H1 (cell line): ENCODE measurements around the gene ADIPOR2. TPM values are rescaled to one million over a fixed set of nuclear protein-coding genes. Genes with fewer than 3 reads are reported as not detected.
A peak's percentile ranks its signal among the peaks of the same experiment; 100 is the strongest.

Experiments used
- CTCF ChIA-PET: fragments of 300-600 bp; sonication (Branson Sonifier 250); formaldehyde crosslinking; loops from one replicate; lab custom pipeline; 2021; ENCODE audit not compliant: partially characterized antibody; lab: Charles Lee
- POLR2A ChIA-PET: fragments of 300-600 bp; sonication (Branson Sonifier 250); formaldehyde crosslinking; loops from one replicate; lab custom pipeline; 2021; ENCODE audit warnings: inconsistent platforms; ENCODE audit not compliant: partially characterized antibody; lab: Charles Lee
- DNase-seq, 2 experiments: peaks; one replicate each; pipeline versions ENCODE4 v3.0.0 to v3.0.0-alpha.2; 2010 to 2022; ENCODE audit warnings: low spot score in 2 of 2, low read depth in 1 of 2, mixed read lengths in 1 of 2
- FAIRE-seq: peaks from 2 replicates; lab custom pipeline; 2011; peaks lifted over from hg19 to GRCh38; lab: Jason Lieb, UNC
- H2AFZ ChIP-seq: 2 replicates; pipeline ENCODE4 v1.8.1; 2012; ENCODE audit warnings: low read length, inconsistent platforms
- H2AK5ac ChIP-seq: 2 replicates; pipeline ENCODE4 v1.6.1; 2013; ENCODE audit warnings: low read depth, low read length
- H2BK120ac ChIP-seq: replicated peaks from 2 replicates; pipeline ENCODE3; 2013; ENCODE audit warnings: low read depth, low read length, inconsistent platforms
- H2BK12ac ChIP-seq: 2 replicates; pipeline ENCODE4 v1.6.1; 2013; ENCODE audit warnings: low read depth, low read length
- H2BK15ac ChIP-seq: 2 replicates; pipeline ENCODE4 v1.6.1; 2013; ENCODE audit warnings: low read length
- H2BK20ac ChIP-seq: 2 replicates; pipeline ENCODE4 v1.6.1; 2013; ENCODE audit warnings: low read length
- H2BK5ac ChIP-seq: 2 replicates; pipeline ENCODE4 v1.6.1; 2013; ENCODE audit warnings: low read depth, low read length
- H3K14ac ChIP-seq: 2 replicates; pipeline ENCODE4 v1.6.1; 2013; ENCODE audit warnings: inconsistent platforms; ENCODE audit not compliant: insufficient read length
- H3K18ac ChIP-seq: 2 replicates; pipeline ENCODE4 v1.6.1; 2013; ENCODE audit warnings: low read length; ENCODE audit errors: extremely low read depth
- H3K23ac ChIP-seq: 2 replicates; pipeline ENCODE4 v1.6.1; 2013; ENCODE audit warnings: inconsistent platforms; ENCODE audit not compliant: insufficient read length
- H3K23me2 ChIP-seq: 2 replicates; pipeline ENCODE4 v1.6.1; 2013; ENCODE audit warnings: low read depth, low read length
- H3K27ac ChIP-seq: 2 replicates; pipeline ENCODE4 v1.6.1; 2011; ENCODE audit warnings: low read depth, low read length, inconsistent platforms
- H3K27me3 ChIP-seq, 4 experiments: replicated peaks in 1 of 4; 1 replicate in 1 of 4; 2 replicates in 3 of 4; pipeline versions ENCODE4 v1.6.1 to v1.8.1; 2011 to 2013; ENCODE audit warnings: low read length in 3 of 4, mild to moderate bottlenecking in 3 of 4, inconsistent platforms in 2 of 4, mixed read lengths in 2 of 4, moderate library complexity in 1 of 4; ENCODE audit not compliant: control insufficient read depth in 3 of 4, insufficient read depth in 3 of 4; ENCODE audit errors: extremely low read depth in 1 of 4
- H3K36me3 ChIP-seq, 4 experiments: 2 replicates each; pipeline versions ENCODE4 v1.6.1 to v1.8.1; 2011 to 2013; ENCODE audit warnings: mild to moderate bottlenecking in 4 of 4, low read length in 3 of 4, moderate library complexity in 2 of 4, control low read depth in 1 of 4, inconsistent platforms in 1 of 4; ENCODE audit not compliant: insufficient read depth in 4 of 4, control insufficient read depth in 2 of 4
- H3K4ac ChIP-seq: replicated peaks from 2 replicates; pipeline ENCODE3; 2013; ENCODE audit warnings: low read length, low read depth, mixed read lengths, inconsistent platforms; ENCODE audit not compliant: insufficient read length
- H3K4me1 ChIP-seq, 4 experiments: replicated peaks in 1 of 4; 1 replicate in 1 of 4; 2 replicates in 3 of 4; pipeline versions ENCODE4 v1.6.1 to v1.8.1; 2011 to 2013; ENCODE audit warnings: low read length in 3 of 4, inconsistent platforms in 2 of 4, mixed read lengths in 1 of 4; ENCODE audit not compliant: insufficient read depth in 4 of 4, control insufficient read depth in 3 of 4
- H3K4me2 ChIP-seq, 2 experiments: 2 replicates each; pipeline versions ENCODE4 v1.6.1 to v1.8.1; 2011 to 2013; ENCODE audit warnings: low read depth in 2 of 2, low read length in 2 of 2, control low read depth in 1 of 2, inconsistent platforms in 1 of 2, mild to moderate bottlenecking in 1 of 2; ENCODE audit not compliant: insufficient read depth in 1 of 2
- H3K4me3 ChIP-seq, 4 experiments: fragments of 200-600, 300-600 bp in 1 of 4; sonication (generic), shearing (Covaris generic), sonication (Bioruptor Twin) in 1 of 4; 2 replicates each; pipeline versions ENCODE4 v1.5.1 to v1.8.1; 2011 to 2016; ENCODE audit warnings: low read length in 4 of 4, low read depth in 3 of 4, control low read depth in 2 of 4, inconsistent platforms in 2 of 4, mild to moderate bottlenecking in 2 of 4, mixed read lengths in 1 of 4, moderate library complexity in 1 of 4; ENCODE audit not compliant: insufficient read depth in 2 of 4; ENCODE audit errors: extremely low read depth in 1 of 4
- H3K56ac ChIP-seq: replicated peaks from 2 replicates; pipeline ENCODE3; 2013; ENCODE audit warnings: low read depth, mild to moderate bottlenecking, mixed read lengths, low read length, inconsistent platforms; ENCODE audit not compliant: insufficient read length
- H3K79me1 ChIP-seq: 2 replicates; pipeline ENCODE4 v1.6.1; 2013; ENCODE audit warnings: low read depth, low read length, control low read depth
- H3K79me2 ChIP-seq, 2 experiments: 2 replicates each; pipeline versions ENCODE4 v1.6.1 to v1.8.1; 2012 to 2013; ENCODE audit warnings: low read length in 2 of 2, mild to moderate bottlenecking in 2 of 2, inconsistent platforms in 1 of 2; ENCODE audit not compliant: insufficient read depth in 2 of 2, control insufficient read depth in 1 of 2
- H3K9ac ChIP-seq, 4 experiments: replicated peaks in 1 of 4; 1 replicate in 1 of 4; 2 replicates in 3 of 4; pipeline versions ENCODE4 v1.6.1 to v1.8.1; 2011 to 2013; ENCODE audit warnings: low read depth in 3 of 4, low read length in 3 of 4, control low read depth in 2 of 4, mild to moderate bottlenecking in 2 of 4, moderate library complexity in 2 of 4, inconsistent platforms in 1 of 4; ENCODE audit errors: extremely low read depth in 1 of 4
- H3K9me3 ChIP-seq, 2 experiments: 2 replicates each; pipeline versions ENCODE4 v1.6.1 to v1.8.1; 2012 to 2013; ENCODE audit warnings: mild to moderate bottlenecking in 2 of 2, moderate library complexity in 2 of 2, control low read depth in 1 of 2, inconsistent platforms in 1 of 2, low read depth in 1 of 2, low read length in 1 of 2, mixed read lengths in 1 of 2; ENCODE audit not compliant: insufficient read depth in 2 of 2
- H4K20me1 ChIP-seq, 2 experiments: replicated peaks in 1 of 2; 2 replicates each; pipeline versions ENCODE3 to v1.8.1; 2011 to 2013; ENCODE audit warnings: inconsistent platforms in 2 of 2, low read length in 2 of 2, mild to moderate bottlenecking in 1 of 2; ENCODE audit not compliant: insufficient read depth in 2 of 2, control insufficient read depth in 1 of 2
- H4K5ac ChIP-seq: 2 replicates; pipeline ENCODE4 v1.6.1; 2013; ENCODE audit warnings: low read length, low read depth, mixed read lengths, inconsistent platforms; ENCODE audit not compliant: insufficient read length
- H4K8ac ChIP-seq: 2 replicates; pipeline ENCODE4 v1.8.0; 2013; ENCODE audit warnings: mild to moderate bottlenecking, moderate library complexity, low read length, inconsistent platforms; ENCODE audit not compliant: insufficient read depth; ENCODE audit errors: extremely low read depth
- H4K91ac ChIP-seq: replicated peaks from 2 replicates; pipeline ENCODE3; 2013; ENCODE audit warnings: low read length, mixed read lengths, inconsistent platforms; ENCODE audit not compliant: insufficient read length
- RAD21 ChIP-seq, 2 experiments: IDR thresholded peaks in 1 of 2; conservative IDR thresholded peaks in 1 of 2; 2 replicates each; pipeline ENCODE4 v1.6.1; 2011; ENCODE audit warnings: low read depth in 2 of 2, low read length in 2 of 2, improper control_type of control experiment in 1 of 2, inconsistent platforms in 1 of 2, mild to moderate bottlenecking in 1 of 2, moderate library complexity in 1 of 2
- TAF7 ChIP-seq: optimal IDR thresholded peaks from 2 replicates; pipeline ENCODE3; 2011; ENCODE audit warnings: low read depth, mild to moderate bottlenecking, inconsistent platforms, low read length, moderate library complexity, borderline replicate concordance
- WGBS, 2 experiments: shearing (Covaris generic) in 1 of 2; methylation state at CpG; one replicate each; pipeline versions ENCODE4 v1.1.6 to v1.1.7; 2013 to 2015; ENCODE audit warnings: low lambda C conversion rate in 2 of 2, mixed read lengths in 2 of 2, inconsistent platforms in 1 of 2, low coverage in 1 of 2, missing lambda C conversion rate in 1 of 2; ENCODE audit not compliant: insufficient replicate concordance in 2 of 2, insufficient coverage in 1 of 2, insufficient read length in 1 of 2; ENCODE audit errors: extremely low coverage in 1 of 2, missing lambda C conversion rate in 1 of 2; 5-methylcytosine and 5-hydroxymethylcytosine counted together
- polyA plus RNA-seq, 7 experiments: library from polyadenylated mRNA; depleted of rRNA in 3 of 7; stranded (reverse) in 5 of 7; unstranded in 2 of 7; fragments of >200 nt in 5 of 7; fragments of 200-250 nt in 2 of 7; gene quantifications; 1 replicate in 5 of 7; 2 replicates in 1 of 7; 4 replicates in 1 of 7; pipeline versions ENCODE4 v1.2.1 to v1.2.3, GENCODE V29; 2011 to 2013; ENCODE audit warnings: missing spikeins in 2 of 7, mixed read lengths in 2 of 7
- total RNA-seq: library from RNA; stranded (reverse); fragmentation: NEBNext Ultra II Directional; extraction: Animal tissue kit (Norgen Biotek cat#: 25700); gene quantifications from 2 replicates; pipeline ENCODE4 v1.2.1, GENCODE V29; 2021

Gene ADIPOR2
- total and polyA plus RNA-seq, 2 of the 8 experiments (the other 6 are each of a cell fraction or from before 2014, with no cell fraction given) = 17.5 to 50.8 TPM

DNA sequence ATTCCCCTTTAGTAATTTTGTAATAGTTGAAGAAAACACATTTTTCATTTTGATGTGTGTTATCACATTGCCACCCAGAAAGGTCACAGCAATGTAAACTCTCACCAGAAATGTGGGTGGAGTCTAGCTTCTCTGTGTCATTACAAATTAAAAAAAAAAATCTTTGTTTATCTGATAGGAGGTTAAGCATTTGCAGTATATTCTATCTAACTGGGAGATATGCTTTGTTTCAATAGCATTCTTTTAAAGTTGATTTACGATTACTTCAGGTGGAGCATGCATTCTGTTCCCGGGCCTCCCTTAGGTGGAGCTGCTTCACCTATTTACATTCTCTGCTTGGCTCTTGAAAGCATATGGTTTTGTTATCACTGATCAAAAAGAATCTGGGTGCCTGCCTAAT, 7.8 kb downstream of the ADIPOR2 start:
- no peak overlapping the region for H3K4me2 ChIP-seq
- ChIA-PET CTCF (interaction anchor here (1.1 to 3.2 kb wide), 9 partner anchors 9 to 241 kb away, joined by 3 to 25 read pairs (median 5); no protein-coding TSS in a partner anchor), POLR2A (interaction anchor here (1.5 kb wide), 1 partner anchor 98 kb away, joined by 3 read pairs; no protein-coding TSS in a partner anchor)
- no peak overlapping the region for H4K5ac ChIP-seq
- H2BK120ac ChIP-seq = no peak overlapping the region
- no peak overlapping the region for H3K4ac ChIP-seq
- no peak overlapping the region for H4K8ac ChIP-seq
- no peak overlapping the region for H3K56ac ChIP-seq
- H3K79me1 ChIP-seq = peaks cover 4% of the 10 kb centered on the region
- H4K20me1 ChIP-seq = peaks cover 2 to 18% of the 10 kb centered on the region in 2 experiments
- H2BK5ac ChIP-seq = no peak overlapping the region
- no peak overlapping the region for H2BK15ac ChIP-seq
- no peak overlapping the region for H3K18ac ChIP-seq
- no peak for DNase-seq
- H4K91ac ChIP-seq = no peak overlapping the region
- H3K4me3 ChIP-seq = no peak overlapping the region
- FAIRE-seq = no peak
- no peak overlapping the region for H3K9ac ChIP-seq
- H2BK20ac ChIP-seq = no peak overlapping the region
- H3K9me3 ChIP-seq = no peaks in the 10 kb centered on the region
- 79% methylated on average over 2 of the region's 2 CpGs; no CpG with 5 or more reads in 1 of the 2 experiments for WGBS, 2 experiments
- no peak overlapping the region for H2BK12ac ChIP-seq
- H3K14ac ChIP-seq = no peak overlapping the region
- H3K27me3 ChIP-seq = no peaks in the 10 kb centered on the region
- no peak overlapping the region for H2AFZ ChIP-seq
- no peaks in the 10 kb centered on the region; a peak in 1 of 8 replicates for H3K36me3 ChIP-seq
- peaks cover 22 to 99% of the 10 kb centered on the region in 2 experiments for H3K79me2 ChIP-seq
- H3K27ac ChIP-seq = no peak overlapping the region
- H3K23ac ChIP-seq = no peak overlapping the region
- no peak overlapping the region for H2AK5ac ChIP-seq
- peak; percentile 23 to 34; a peak in 3 of 4 replicates for TF ChIP-seq RAD21 (IDR thresholded peaks at IDR 0.05 in 1 of 2, conservative IDR thresholded peaks at IDR 0.05 in 1 of 2; ENCODE audit: low read depth in 2 of 2, low read length in 2 of 2)
- no peak for TF ChIP-seq TAF7
- TF ChIP-seq, all 59 proteins: peak for 1
- no peaks in the 10 kb centered on the region for H3K23me2 ChIP-seq
- peaks cover 0 to 2% (median 0%) of the 10 kb centered on the region in 4 experiments; a peak in 1 of 7 replicates for H3K4me1 ChIP-seq
